ENCODE measurements around the gene GNG2. TPM values are rescaled to one million over a fixed set of nuclear protein-coding genes. Genes with fewer than 3 reads are reported as not detected.

The GNG2 gene
- total RNA-seq, 5 donors from 2014 or later (not counting 1 experiment from before 2014, with no cell fraction given), result 82.2 to 197 (median 99.0) TPM

DNA sequence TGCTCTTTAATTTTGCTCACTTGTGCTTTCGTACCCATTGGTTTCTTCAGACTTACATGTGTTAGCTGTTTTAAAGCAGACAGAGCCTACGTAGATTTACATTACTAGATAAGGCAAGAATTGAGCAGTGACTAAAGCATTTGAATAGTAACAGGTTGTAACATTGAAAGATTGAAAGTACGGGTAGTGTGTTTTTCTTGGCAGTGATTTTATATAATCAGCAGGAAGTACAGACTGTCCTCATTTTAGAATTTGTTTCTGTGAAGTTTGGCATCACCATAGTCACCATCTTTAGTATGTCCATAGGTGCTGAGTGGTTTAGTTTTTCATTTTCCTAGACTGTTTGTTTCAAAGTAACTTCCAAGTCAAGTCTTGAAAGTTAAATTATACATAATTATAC lies 142.9 kb downstream of the GNG2 start:
- no peak for ATAC-seq (replicated peaks in 1 of 4)

DNA sequence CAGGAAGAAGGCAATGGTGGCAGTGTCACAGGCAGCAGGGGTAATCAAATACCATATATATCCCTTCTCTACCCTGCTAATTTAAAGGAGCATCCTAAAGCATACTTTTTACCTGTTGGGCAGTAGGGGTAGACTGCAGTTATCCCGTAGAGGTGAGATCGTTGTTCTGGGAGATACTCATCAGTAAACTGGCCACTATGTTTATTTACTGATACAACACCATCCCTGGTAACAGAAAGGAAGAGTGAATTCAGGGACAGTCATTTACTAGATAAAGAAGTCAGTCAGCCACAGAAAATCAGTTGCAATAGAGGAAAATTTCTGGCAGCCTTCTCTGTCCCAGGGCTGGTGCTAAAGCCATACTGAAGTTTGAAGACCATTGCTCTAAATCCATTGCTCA lies 145.2 kb downstream of the GNG2 start:
- Histone ChIP-seq H3K9me3 (no peaks in the 10 kb centered on the region), H3K36me3 (ENCODE audit: control insufficient read depth in 2 of 2, extremely low read depth in 1 of 2, insufficient read depth in 1 of 2, low read length in 1 of 2) (peaks cover 26 to 99% of the 10 kb centered on the region in 2 donors), H3K27ac (ENCODE audit: low read length) (no peak overlapping the region), H3K4me3 (ENCODE audit: control insufficient read depth in 1 of 2, extremely low read depth in 1 of 2, low read length in 1 of 2) (no peak overlapping the region), H3K27me3 (replicated peaks in 1 of 2; ENCODE audit: control insufficient read depth in 2 of 2, extremely low read depth in 1 of 2, insufficient read depth in 2 of 2, low read length in 1 of 2) (no peaks in the 10 kb centered on the region), H3K4me1 (ENCODE audit: control insufficient read depth in 1 of 2, extremely low read depth in 1 of 2, insufficient read depth in 2 of 2, low read length in 2 of 2) (no peaks in the 10 kb centered on the region)
- Mint-ChIP-seq H3K27ac (peak overlapping the region in 1 of 2 donors; percentile 23), H3K9me3 (no peaks in the 10 kb centered on the region), H3K27me3 (no peaks in the 10 kb centered on the region), H3K4me1 (peaks cover 0 to 5% (median 0%) of the 10 kb centered on the region in 3 donors), H3K36me3 (peaks cover 70% of the 10 kb centered on the region), H3K4me3 (no peak overlapping the region)
- CTCF ChIA-PET, result interaction anchor here (0.6 to 1.6 kb wide), 3 partner anchors 10 to 275 kb away, joined by 3 to 6 read pairs (median 6); no protein-coding TSS in a partner anchor
- ATAC-seq (replicated peaks in 1 of 4) (no peak), DNase-seq (no peak)
- POLR2A ChIA-PET, result no interaction called here
- WGBS (ENCODE audit: insufficient coverage), result no CpG with 5 or more reads among the region's 2 CpGs

More for the DNA sequence above, 142.9 kb downstream of the GNG2 start:
- Histone ChIP-seq H3K36me3 (ENCODE audit: control insufficient read depth in 2 of 2, extremely low read depth in 1 of 2, insufficient read depth in 1 of 2, low read length in 1 of 2) (peaks cover 9 to 93% of the 10 kb centered on the region in 2 donors), H3K4me1 (ENCODE audit: control insufficient read depth in 1 of 2, extremely low read depth in 1 of 2, insufficient read depth in 2 of 2, low read length in 2 of 2) (no peaks in the 10 kb centered on the region), H3K27ac (ENCODE audit: low read length) (no peak overlapping the region), H3K9me3 (no peaks in the 10 kb centered on the region), H3K4me3 (ENCODE audit: control insufficient read depth in 1 of 2, extremely low read depth in 1 of 2, low read length in 1 of 2) (no peak overlapping the region), H3K27me3 (replicated peaks in 1 of 2; ENCODE audit: control insufficient read depth in 2 of 2, extremely low read depth in 1 of 2, insufficient read depth in 2 of 2, low read length in 1 of 2) (no peaks in the 10 kb centered on the region)
- ChIA-PET CTCF (interaction anchor here in 1 of 2 donors (0.9 kb wide), 1 partner anchor 270 kb away, joined by 3 read pairs; no protein-coding TSS in a partner anchor), POLR2A (no interaction called here)
- H3K27ac Mint-ChIP-seq, result no peak overlapping the region
- H3K4me1 Mint-ChIP-seq, result peaks cover 0 to 5% (median 0%) of the 10 kb centered on the region in 3 donors
- H3K9me3 Mint-ChIP-seq, result no peaks in the 10 kb centered on the region
- H3K36me3 Mint-ChIP-seq, result peaks cover 70% of the 10 kb centered on the region
- H3K27me3 Mint-ChIP-seq, result no peaks in the 10 kb centered on the region
- 100% methylated on average over 2 of the region's 3 CpGs for WGBS (ENCODE audit: insufficient coverage)
- DNase-seq, result no peak
- H3K4me3 Mint-ChIP-seq, result no peak overlapping the region

DNA sequence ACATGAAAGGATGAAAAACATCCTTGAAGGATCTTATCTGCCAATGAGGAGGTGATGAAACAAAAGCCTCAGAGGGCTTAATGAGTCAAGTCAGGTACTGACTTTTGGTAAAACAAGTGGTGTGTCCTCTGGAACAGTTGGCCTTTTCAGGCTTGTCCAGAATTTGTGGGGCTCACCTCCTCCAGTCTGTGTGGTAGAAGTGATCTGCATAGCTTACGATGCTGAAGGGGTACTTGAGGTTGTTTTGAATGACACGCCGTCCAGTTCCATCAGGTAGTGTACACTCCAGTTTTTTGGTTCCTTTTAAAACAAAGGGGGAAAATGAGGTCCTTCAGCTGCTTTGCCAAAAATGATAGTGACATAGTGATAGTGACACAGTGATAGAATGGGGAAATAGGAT lies 145.9 kb downstream of the GNG2 start:
- DNase-seq (no peak), ATAC-seq (replicated peaks in 1 of 4) (no peak)
- Histone ChIP-seq H3K27ac (ENCODE audit: low read length) (no peak overlapping the region), H3K27me3 (replicated peaks in 1 of 2; ENCODE audit: control insufficient read depth in 2 of 2, extremely low read depth in 1 of 2, insufficient read depth in 2 of 2, low read length in 1 of 2) (no peaks in the 10 kb centered on the region), H3K4me3 (ENCODE audit: control insufficient read depth in 1 of 2, extremely low read depth in 1 of 2, low read length in 1 of 2) (no peak overlapping the region), H3K36me3 (ENCODE audit: control insufficient read depth in 2 of 2, extremely low read depth in 1 of 2, insufficient read depth in 1 of 2, low read length in 1 of 2) (peaks cover 32 to 99% of the 10 kb centered on the region in 2 donors), H3K4me1 (ENCODE audit: control insufficient read depth in 1 of 2, extremely low read depth in 1 of 2, insufficient read depth in 2 of 2, low read length in 2 of 2) (no peaks in the 10 kb centered on the region), H3K9me3 (no peaks in the 10 kb centered on the region)
- peaks cover 0 to 5% (median 0%) of the 10 kb centered on the region in 3 donors for H3K4me1 Mint-ChIP-seq
- CTCF ChIA-PET, result interaction anchor here (0.5 to 1.6 kb wide), 4 partner anchors 9 to 1052 kb away, joined by 3 to 6 read pairs (median 3); no protein-coding TSS in a partner anchor
- no peak overlapping the region for H3K4me3 Mint-ChIP-seq
- H3K27ac Mint-ChIP-seq, result no peak overlapping the region
- WGBS (ENCODE audit: insufficient coverage), result 100% methylated on average over 3 of the region's 3 CpGs
- H3K36me3 Mint-ChIP-seq, result peaks cover 72% of the 10 kb centered on the region
- H3K9me3 Mint-ChIP-seq, result no peaks in the 10 kb centered on the region
- POLR2A ChIA-PET, result interaction anchor here in 1 of 2 donors (0.6 kb wide), 1 partner anchor 10 kb away, joined by 5 read pairs; no protein-coding TSS in a partner anchor
- no peaks in the 10 kb centered on the region for H3K27me3 Mint-ChIP-seq

DNA sequence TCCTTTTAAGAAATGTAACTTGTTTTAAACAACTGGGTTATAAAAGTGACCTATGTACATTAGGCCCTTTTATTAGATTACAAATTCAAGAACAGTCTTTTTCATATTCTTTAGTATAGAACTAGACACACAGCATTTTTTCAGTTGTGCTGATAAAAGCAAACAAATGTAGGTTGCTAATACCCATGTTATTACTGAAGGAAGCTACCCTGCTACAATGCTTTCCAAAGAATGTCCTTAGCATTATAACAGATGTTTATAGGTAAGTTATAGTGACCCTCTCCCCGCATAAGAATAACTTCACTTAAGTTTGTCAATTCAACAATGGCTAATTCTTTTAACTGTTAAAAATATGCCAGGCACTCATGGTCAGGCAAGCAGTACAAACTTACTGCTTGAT lies 146.8 kb downstream of the GNG2 start:
- H3K9me3 ChIP-seq, result no peaks in the 10 kb centered on the region
- H3K27me3 ChIP-seq (replicated peaks in 1 of 2; ENCODE audit: control insufficient read depth in 2 of 2, extremely low read depth in 1 of 2, insufficient read depth in 2 of 2, low read length in 1 of 2), result no peaks in the 10 kb centered on the region
- Mint-ChIP-seq H3K27ac (peak overlapping the region in 1 of 2 donors; percentile 17), H3K4me3 (no peak overlapping the region), H3K9me3 (no peaks in the 10 kb centered on the region), H3K4me1 (peaks cover 0 to 5% (median 0%) of the 10 kb centered on the region in 3 donors), H3K36me3 (peaks cover 73% of the 10 kb centered on the region), H3K27me3 (no peaks in the 10 kb centered on the region)
- CTCF ChIA-PET, result interaction anchor here in 1 of 2 donors (1.2 kb wide), 1 partner anchor 8 kb away, joined by 3 read pairs; no protein-coding TSS in a partner anchor
- H3K4me1 ChIP-seq (ENCODE audit: control insufficient read depth in 1 of 2, extremely low read depth in 1 of 2, insufficient read depth in 2 of 2, low read length in 2 of 2), result no peaks in the 10 kb centered on the region
- H3K27ac ChIP-seq (ENCODE audit: low read length), result no peak overlapping the region
- no peak overlapping the region for H3K4me3 ChIP-seq (ENCODE audit: control insufficient read depth in 1 of 2, extremely low read depth in 1 of 2, low read length in 1 of 2)
- ATAC-seq (replicated peaks in 1 of 4) (no peak), DNase-seq (no peak)
- POLR2A ChIA-PET, result no interaction called here
- WGBS (ENCODE audit: insufficient coverage), result no CpG with 5 or more reads among the region's 1 CpG
- H3K36me3 ChIP-seq (ENCODE audit: control insufficient read depth in 2 of 2, extremely low read depth in 1 of 2, insufficient read depth in 1 of 2, low read length in 1 of 2), result peaks cover 31 to 94% of the 10 kb centered on the region in 2 donors

DNA sequence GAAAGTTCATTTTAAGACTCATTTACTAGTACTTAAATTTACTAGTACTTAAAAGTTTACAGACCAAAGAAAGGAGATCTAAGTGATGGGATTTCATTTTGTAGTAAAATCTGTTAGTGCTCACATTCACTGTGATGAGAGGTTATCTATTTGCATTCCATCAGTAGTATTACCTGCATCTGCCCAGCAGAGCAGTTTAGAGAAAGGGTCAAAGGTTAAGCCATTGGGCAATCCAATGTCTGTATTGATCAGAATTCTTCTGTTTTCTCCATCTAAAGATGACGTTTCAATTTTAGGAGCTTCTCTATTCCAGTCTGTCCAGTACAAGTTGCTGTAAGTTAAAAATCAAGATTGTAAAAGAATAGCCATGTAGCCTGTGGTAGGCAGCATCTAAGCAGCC lies 147.2 kb downstream of the GNG2 start:
- Mint-ChIP-seq H3K36me3 (peaks cover 71% of the 10 kb centered on the region), H3K4me1 (peaks cover 0 to 5% (median 0%) of the 10 kb centered on the region in 3 donors), H3K27me3 (no peaks in the 10 kb centered on the region), H3K9me3 (no peaks in the 10 kb centered on the region), H3K4me3 (no peak overlapping the region), H3K27ac (peak overlapping the region in 1 of 2 donors; percentile 17)
- CTCF ChIA-PET, result interaction anchor here in 1 of 2 donors (1.2 kb wide), 1 partner anchor 8 kb away, joined by 3 read pairs; no protein-coding TSS in a partner anchor
- H3K36me3 ChIP-seq (ENCODE audit: control insufficient read depth in 2 of 2, extremely low read depth in 1 of 2, insufficient read depth in 1 of 2, low read length in 1 of 2), result peaks cover 28 to 90% of the 10 kb centered on the region in 2 donors
- H3K27me3 ChIP-seq (replicated peaks in 1 of 2; ENCODE audit: control insufficient read depth in 2 of 2, extremely low read depth in 1 of 2, insufficient read depth in 2 of 2, low read length in 1 of 2), result no peaks in the 10 kb centered on the region
- H3K9me3 ChIP-seq, result no peaks in the 10 kb centered on the region
- no peaks in the 10 kb centered on the region for H3K4me1 ChIP-seq (ENCODE audit: control insufficient read depth in 1 of 2, extremely low read depth in 1 of 2, insufficient read depth in 2 of 2, low read length in 2 of 2)
- ATAC-seq (replicated peaks in 1 of 4), result no peak
- H3K27ac ChIP-seq (ENCODE audit: low read length), result no peak overlapping the region
- POLR2A ChIA-PET, result no interaction called here
- DNase-seq, result no peak
- H3K4me3 ChIP-seq (ENCODE audit: control insufficient read depth in 1 of 2, extremely low read depth in 1 of 2, low read length in 1 of 2), result no peak overlapping the region
- no CpG with 5 or more reads among the region's 1 CpG for WGBS (ENCODE audit: insufficient coverage)

DNA sequence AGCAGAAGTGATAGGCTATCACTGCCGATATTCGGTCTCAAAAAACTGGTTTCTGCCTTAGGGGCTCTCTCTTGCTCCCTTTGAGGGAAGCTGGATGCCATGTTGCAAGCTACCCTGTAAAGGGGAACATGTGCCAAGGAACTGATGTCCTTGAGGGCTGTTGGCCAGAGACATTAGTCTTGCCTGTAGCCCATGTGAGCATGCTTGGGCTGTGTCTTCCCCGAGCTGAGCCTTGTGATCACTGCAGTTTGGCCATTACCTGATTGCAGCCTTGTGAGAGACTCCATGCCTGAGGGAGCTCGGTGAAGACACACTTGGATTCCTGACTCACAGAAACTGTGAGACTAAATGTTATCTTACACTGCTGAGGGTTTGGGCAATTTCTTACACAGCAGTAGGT lies 147.7 kb downstream of the GNG2 start:
- CTCF ChIA-PET, result no interaction called here
- H3K27me3 ChIP-seq (replicated peaks in 1 of 2; ENCODE audit: control insufficient read depth in 2 of 2, extremely low read depth in 1 of 2, insufficient read depth in 2 of 2, low read length in 1 of 2), result no peaks in the 10 kb centered on the region
- H3K27ac ChIP-seq (ENCODE audit: low read length), result no peak overlapping the region
- no peaks in the 10 kb centered on the region for H3K4me1 ChIP-seq (ENCODE audit: control insufficient read depth in 1 of 2, extremely low read depth in 1 of 2, insufficient read depth in 2 of 2, low read length in 2 of 2)
- POLR2A ChIA-PET, result no interaction called here
- WGBS (ENCODE audit: insufficient coverage), result 97% methylated on average over 3 of the region's 4 CpGs
- H3K4me1 Mint-ChIP-seq, result peaks cover 0 to 5% (median 0%) of the 10 kb centered on the region in 3 donors
- H3K27me3 Mint-ChIP-seq, result no peaks in the 10 kb centered on the region
- no peak overlapping the region for H3K4me3 Mint-ChIP-seq
- no peaks in the 10 kb centered on the region for H3K9me3 Mint-ChIP-seq
- H3K9me3 ChIP-seq, result no peaks in the 10 kb centered on the region
- no peak overlapping the region for H3K4me3 ChIP-seq (ENCODE audit: control insufficient read depth in 1 of 2, extremely low read depth in 1 of 2, low read length in 1 of 2)
- DNase-seq, result no peak
- no peak overlapping the region for H3K27ac Mint-ChIP-seq
- no peak for ATAC-seq (replicated peaks in 1 of 4)
- peaks cover 28 to 85% of the 10 kb centered on the region in 2 donors for H3K36me3 ChIP-seq (ENCODE audit: control insufficient read depth in 2 of 2, extremely low read depth in 1 of 2, insufficient read depth in 1 of 2, low read length in 1 of 2)
- peaks cover 69% of the 10 kb centered on the region for H3K36me3 Mint-ChIP-seq
